ENCODE results near the gene NNT. TPM values are rescaled to one million over a fixed set of nuclear protein-coding genes. Genes with fewer than 3 reads are reported as not detected.

The NNT gene
- total and polyA plus RNA-seq, 2 of the 8 experiments (the other 6 are each of a cell fraction or from before 2014, with no cell fraction given): 11.0 to 22.2 TPM

DNA sequence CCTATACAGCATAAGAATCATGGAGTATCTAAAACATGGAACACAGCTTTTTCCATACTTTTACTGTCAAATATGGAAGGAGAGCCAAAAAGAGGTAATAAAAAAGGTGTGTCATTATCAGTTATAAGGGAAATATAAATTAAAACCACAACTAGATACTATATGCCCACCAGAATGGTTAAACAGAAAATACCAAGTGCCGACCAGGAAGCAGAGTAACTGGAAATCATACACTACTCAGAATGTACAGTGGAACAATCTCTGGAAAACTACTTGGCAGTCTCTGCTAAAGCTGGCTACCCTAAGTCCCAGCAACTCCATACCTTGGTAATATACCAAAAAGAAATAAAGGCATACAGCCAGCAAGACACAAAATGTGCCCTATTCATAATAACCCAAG lies 48.5 kb upstream of the NNT start:
- Histone ChIP-seq H3K9ac (replicated peaks in 1 of 4; ENCODE audit: extremely low read depth in 1 of 4, low read depth in 3 of 4, low read length in 3 of 4) (no peak overlapping the region), H3K79me1 (ENCODE audit: low read depth, low read length) (no peaks in the 10 kb centered on the region), H4K91ac (replicated peaks; ENCODE audit: insufficient read length, low read length) (no peak overlapping the region), H3K23ac (ENCODE audit: insufficient read length) (no peak overlapping the region), H3K23me2 (ENCODE audit: low read depth, low read length) (no peaks in the 10 kb centered on the region; the same call in 1 of the 2 replicates), H2AK5ac (ENCODE audit: low read depth, low read length) (no peak overlapping the region), H2BK20ac (ENCODE audit: low read length) (no peak overlapping the region), H3K36me3 (ENCODE audit: control insufficient read depth in 2 of 4, insufficient read depth in 4 of 4, low read length in 3 of 4) (peaks cover 2 to 52% (median 20%) of the 10 kb centered on the region in 4 experiments; a peak in 7 of 8 replicates), H3K4me1 (replicated peaks in 1 of 4; ENCODE audit: control insufficient read depth in 3 of 4, insufficient read depth in 4 of 4, low read length in 3 of 4) (peaks cover 0 to 4% (median 2%) of the 10 kb centered on the region in 4 experiments; a peak in 3 of 7 replicates), H2BK15ac (ENCODE audit: low read length) (no peak overlapping the region), H2BK12ac (ENCODE audit: low read depth, low read length) (no peak overlapping the region), H3K56ac (replicated peaks; ENCODE audit: insufficient read length, low read depth, low read length) (no peak overlapping the region), H2BK120ac (replicated peaks; ENCODE audit: low read depth, low read length) (no peak overlapping the region), H3K4me3 (ENCODE audit: extremely low read depth in 1 of 4, insufficient read depth in 2 of 4, low read depth in 3 of 4, low read length in 4 of 4) (peak overlapping the region in 2 of 4 experiments; percentile 1 to 99; a peak in 1 of 8 replicates), H3K79me2 (ENCODE audit: control insufficient read depth in 1 of 2, insufficient read depth in 2 of 2, low read length in 2 of 2) (peaks cover 4 to 62% of the 10 kb centered on the region in 2 experiments; a peak in 3 of 4 replicates), H3K4me2 (ENCODE audit: insufficient read depth in 1 of 2, low read depth in 2 of 2, low read length in 2 of 2) (peak overlapping the region; percentile 57 to 81; a peak in 3 of 4 replicates), H3K14ac (ENCODE audit: insufficient read length) (no peak overlapping the region), H3K9me3 (ENCODE audit: insufficient read depth in 2 of 2, low read depth in 1 of 2, low read length in 1 of 2) (no peaks in the 10 kb centered on the region), H4K5ac (ENCODE audit: insufficient read length, low read depth, low read length) (no peak overlapping the region), H4K8ac (ENCODE audit: extremely low read depth, insufficient read depth, low read length) (no peak overlapping the region), H2AFZ (ENCODE audit: low read length) (no peak overlapping the region), H3K18ac (ENCODE audit: extremely low read depth, low read length) (no peak overlapping the region), H3K27me3 (replicated peaks in 1 of 4; ENCODE audit: control insufficient read depth in 3 of 4, extremely low read depth in 1 of 4, insufficient read depth in 3 of 4, low read length in 3 of 4) (no peaks in the 10 kb centered on the region), H3K4ac (replicated peaks; ENCODE audit: insufficient read length, low read depth, low read length) (no peak overlapping the region), H4K20me1 (replicated peaks in 1 of 2; ENCODE audit: control insufficient read depth in 1 of 2, insufficient read depth in 2 of 2, low read length in 2 of 2) (peaks cover 3 to 4% of the 10 kb centered on the region in 2 experiments), H2BK5ac (ENCODE audit: low read depth, low read length) (no peak overlapping the region), H3K27ac (ENCODE audit: low read depth, low read length) (no peak overlapping the region)
- 78% methylated on average over 1 of the region's 1 CpG; no CpG with 5 or more reads in 1 of the 2 experiments for WGBS, 2 experiments (ENCODE audit: extremely low coverage in 1 of 2, insufficient coverage in 1 of 2, insufficient read length in 1 of 2, insufficient replicate concordance in 2 of 2, low coverage in 1 of 2, low lambda C conversion rate in 2 of 2, missing lambda C conversion rate in 1 of 2)
- POLR2A ChIA-PET (ENCODE audit: partially characterized antibody): interaction anchor here (0.6 to 4.8 kb wide), 5 partner anchors 10 to 49 kb away, joined by 3 to 26 read pairs (median 9); partner anchors contain the start of genes C5orf34 and NNT
- DNase-seq (ENCODE audit: low read depth in 1 of 2, low spot score in 2 of 2): no peak
- CTCF ChIA-PET (ENCODE audit: partially characterized antibody): interaction anchor here (0.7 to 1.4 kb wide), 5 partner anchors 14 to 77 kb away, joined by 3 to 5 read pairs (median 4); partner anchors contain the start of genes NNT and TMEM267
- FAIRE-seq: no peak
- no peak for TF ChIP-seq MAFK (IDR thresholded peaks at IDR 0.05; ENCODE audit: low read depth, low read length)
- no peak for TF ChIP-seq TAF1 (IDR thresholded peaks at IDR 0.05; ENCODE audit: low read depth, low read length)
- TF ChIP-seq SP1 (IDR thresholded peaks at IDR 0.05; ENCODE audit: low read depth, low read length): no peak
- no peak for TF ChIP-seq GABPA (IDR thresholded peaks at IDR 0.05; ENCODE audit: borderline replicate concordance, insufficient read depth, low read length)
- TF ChIP-seq, protein P1, sequence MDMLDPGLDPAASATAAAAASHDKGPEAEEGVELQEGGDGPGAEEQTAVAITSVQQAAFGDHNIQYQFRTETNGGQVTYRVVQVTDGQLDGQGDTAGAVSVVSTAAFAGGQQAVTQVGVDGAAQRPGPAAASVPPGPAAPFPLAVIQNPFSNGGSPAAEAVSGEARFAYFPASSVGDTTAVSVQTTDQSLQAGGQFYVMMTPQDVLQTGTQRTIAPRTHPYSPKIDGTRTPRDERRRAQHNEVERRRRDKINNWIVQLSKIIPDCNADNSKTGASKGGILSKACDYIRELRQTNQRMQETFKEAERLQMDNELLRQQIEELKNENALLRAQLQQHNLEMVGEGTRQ (IDR thresholded peaks at IDR 0.05; ENCODE audit: low read length): no peak
- TF ChIP-seq EZH2 (IDR thresholded peaks at IDR 0.05; ENCODE audit: low read depth, low read length, severe bottlenecking): no peak
- TF ChIP-seq ASH2L (IDR thresholded peaks at IDR 0.05; ENCODE audit: low read length): no peak
- no peak for TF ChIP-seq RFX5 (IDR thresholded peaks at IDR 0.05; ENCODE audit: borderline replicate concordance, low read depth, low read length)
- no peak for TF ChIP-seq TEAD4 (IDR thresholded peaks at IDR 0.05; ENCODE audit: low read depth, low read length)
- TF ChIP-seq SIN3A (conservative IDR thresholded peaks at IDR 0.05 in 1 of 2, IDR thresholded peaks at IDR 0.05 in 1 of 2; ENCODE audit: low read depth in 1 of 2, low read length in 2 of 2): no peak
